ENCODE data around the gene SWSAP1.
"Not testable (repeated sequence)": the region's sequence is repeated elsewhere in the genome, so short reads cannot be mapped to it uniquely, and the experiment has no call there.

SWSAP1 gene

GRCh38 chr19:11378319-11379189, 4.1 kb downstream of the SWSAP1 start:
- DNase-seq (ENCODE audit: low spot score): no peak

- not testable (repeated sequence) for DNase-seq (ENCODE audit: low spot score)
Measured at GRCh38 chr19:11379269-11379845, 4.9 kb downstream of the SWSAP1 start.

- no peak for DNase-seq (ENCODE audit: low spot score)
Measured at GRCh38 chr19:11379857-11380350, 5.4 kb downstream of the SWSAP1 start.

GRCh38 chr19:11380653-11381537, 6.4 kb downstream of the SWSAP1 start:
- peak; percentile 97 for DNase-seq (ENCODE audit: low spot score)

DNA sequence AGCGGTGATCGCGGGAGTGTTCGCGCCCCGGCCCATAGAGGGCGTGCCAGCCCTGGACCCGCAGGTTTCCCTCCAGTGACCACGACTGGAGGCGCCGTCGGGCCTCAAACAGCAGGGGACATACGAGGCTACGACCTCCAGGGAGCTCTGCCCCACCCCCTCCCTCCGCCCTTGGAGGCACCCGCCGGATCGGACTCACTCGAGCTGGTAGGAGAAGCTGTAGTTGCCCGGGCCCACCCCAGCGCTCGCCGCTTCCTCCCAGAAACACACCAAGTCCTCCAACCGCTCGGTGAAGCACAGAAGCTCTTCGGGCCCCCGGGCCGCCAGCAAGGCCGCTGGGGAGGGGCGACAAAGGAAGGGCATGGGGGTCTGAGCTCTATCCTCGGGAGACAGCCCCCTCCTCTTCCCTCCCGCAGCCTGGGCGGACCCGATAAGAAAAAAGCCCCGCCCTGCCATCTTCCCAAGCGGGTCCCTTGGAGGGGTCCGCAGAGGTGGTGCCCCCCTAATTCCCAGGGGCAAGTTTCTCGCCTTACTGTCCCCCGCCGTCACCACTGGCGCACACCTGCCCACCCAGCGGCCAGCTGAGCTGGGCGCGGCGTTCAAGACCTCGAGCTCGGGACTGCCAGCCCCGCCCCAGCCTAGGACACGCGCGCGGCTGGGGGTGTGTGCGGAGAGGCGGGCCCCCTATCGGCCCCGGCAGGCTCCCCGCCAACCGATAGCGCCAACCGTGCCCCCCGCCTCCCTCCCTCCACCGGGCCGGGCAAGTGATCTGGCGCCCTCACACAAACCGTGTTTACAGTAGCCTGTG, 8.6 kb downstream of the SWSAP1 start:
- DNase-seq (ENCODE audit: low spot score): no peak

- no peak for DNase-seq (ENCODE audit: low spot score)
Measured at GRCh38 chr19:11383706-11384048, 9.2 kb downstream of the SWSAP1 start.

DNA sequence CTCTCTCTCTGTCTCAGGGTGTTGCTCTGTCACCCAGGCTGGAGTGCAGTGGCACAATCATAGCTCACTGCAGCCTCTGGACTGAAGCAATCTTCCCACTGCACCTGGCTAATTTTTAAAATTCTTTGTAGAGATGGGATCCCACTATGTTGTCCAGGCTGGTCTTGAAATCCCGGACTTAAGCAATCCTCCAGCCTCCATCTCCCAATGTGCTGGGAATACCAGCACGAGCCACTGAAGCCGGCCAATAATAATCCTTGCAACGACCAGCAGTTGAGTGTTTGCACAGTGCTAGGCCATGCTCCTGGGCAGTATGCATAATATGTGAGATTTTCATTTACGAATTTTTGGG, 10.3 kb downstream of the SWSAP1 start:
- no peak for DNase-seq (ENCODE audit: low spot score)

GRCh38 chr19:11387162-11388034, 12.9 kb downstream of the SWSAP1 start:
- no peak for DNase-seq (ENCODE audit: low spot score)

GRCh38 chr19:11390359-11390758, 15.9 kb downstream of the SWSAP1 start:
- DNase-seq (ENCODE audit: low spot score): no peak

GRCh38 chr19:11390933-11391680, 16.6 kb downstream of the SWSAP1 start:
- DNase-seq (ENCODE audit: low spot score): no peak

DNA sequence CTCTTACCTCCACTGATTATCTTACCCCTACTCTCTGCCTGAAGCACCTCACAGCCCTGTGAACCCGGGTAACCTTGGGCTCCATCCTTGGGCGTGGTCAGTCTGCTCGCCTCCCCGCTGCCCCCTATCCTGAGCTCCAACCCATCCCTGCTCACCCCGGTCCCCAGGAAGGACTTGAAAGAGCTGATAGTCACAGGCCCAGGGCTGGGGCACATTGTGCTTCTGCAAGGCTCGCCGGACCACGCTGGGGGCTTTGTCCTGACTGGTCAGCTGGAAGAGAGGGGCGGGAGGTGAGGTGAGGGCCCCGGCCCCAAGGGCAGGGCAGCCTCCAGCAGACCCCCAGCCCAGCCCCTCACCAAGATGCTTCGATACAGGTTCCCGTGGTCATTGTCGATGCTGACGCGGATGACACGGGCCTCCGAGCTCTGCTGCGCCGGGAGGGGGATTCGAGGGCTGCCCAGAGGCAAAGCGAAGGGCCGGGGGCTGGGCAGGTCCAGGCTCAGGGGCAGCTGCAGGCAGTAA, 22.7 kb downstream of the SWSAP1 start:
- DNase-seq (ENCODE audit: low spot score): no peak

- no peak for DNase-seq (ENCODE audit: low spot score)
Measured at GRCh38 chr19:11399667-11400066, 25.2 kb downstream of the SWSAP1 start.

GRCh38 chr19:11400798-11401197, 26.3 kb downstream of the SWSAP1 start:
- no peak for DNase-seq (ENCODE audit: low spot score)

- DNase-seq (ENCODE audit: low spot score): no peak
Measured at GRCh38 chr19:11401808-11402543, 27.5 kb downstream of the SWSAP1 start.

- DNase-seq (ENCODE audit: low spot score): no peak
Measured at GRCh38 chr19:11404588-11405222, 30.2 kb downstream of the SWSAP1 start.

DNA sequence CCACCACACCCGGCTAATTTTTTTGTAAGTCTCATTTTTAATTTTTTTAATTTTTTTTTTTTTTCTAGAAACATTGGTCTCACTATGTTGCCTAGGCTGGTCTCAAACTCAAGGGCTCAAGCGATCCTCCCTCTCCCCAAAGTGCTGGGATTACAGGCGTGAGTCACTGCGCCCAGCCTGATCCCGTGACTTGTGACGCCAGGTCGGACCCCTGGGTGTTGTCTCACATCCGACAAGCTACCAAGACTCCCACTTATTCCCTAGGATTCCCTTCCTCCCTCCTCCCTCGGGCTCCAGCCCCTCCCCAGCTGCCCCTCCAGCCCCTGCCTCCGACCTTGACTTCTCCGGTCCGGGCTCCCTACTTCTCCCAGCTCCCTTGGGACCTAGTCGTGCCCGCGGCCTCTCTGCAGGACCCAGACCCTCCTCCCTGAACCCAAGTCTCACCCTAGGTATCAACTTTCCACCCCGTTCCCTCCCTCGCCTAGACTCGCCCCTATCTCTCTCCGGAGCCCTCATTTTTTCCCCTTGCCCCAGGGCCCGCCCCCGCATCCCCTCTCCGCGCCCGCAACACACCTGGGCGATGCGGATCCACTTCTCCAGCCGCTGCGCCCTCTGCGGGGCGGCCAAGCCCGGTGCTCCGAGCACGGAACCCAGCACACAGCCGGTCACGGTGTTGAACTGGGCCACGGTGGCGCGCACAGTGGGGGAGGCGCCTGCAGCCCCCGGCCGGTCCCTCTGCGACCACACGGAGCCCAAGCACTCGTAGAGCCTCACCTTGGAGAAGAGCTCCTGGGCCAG, 31.6 kb downstream of the SWSAP1 start:
- no peak for DNase-seq (ENCODE audit: low spot score)

DNA sequence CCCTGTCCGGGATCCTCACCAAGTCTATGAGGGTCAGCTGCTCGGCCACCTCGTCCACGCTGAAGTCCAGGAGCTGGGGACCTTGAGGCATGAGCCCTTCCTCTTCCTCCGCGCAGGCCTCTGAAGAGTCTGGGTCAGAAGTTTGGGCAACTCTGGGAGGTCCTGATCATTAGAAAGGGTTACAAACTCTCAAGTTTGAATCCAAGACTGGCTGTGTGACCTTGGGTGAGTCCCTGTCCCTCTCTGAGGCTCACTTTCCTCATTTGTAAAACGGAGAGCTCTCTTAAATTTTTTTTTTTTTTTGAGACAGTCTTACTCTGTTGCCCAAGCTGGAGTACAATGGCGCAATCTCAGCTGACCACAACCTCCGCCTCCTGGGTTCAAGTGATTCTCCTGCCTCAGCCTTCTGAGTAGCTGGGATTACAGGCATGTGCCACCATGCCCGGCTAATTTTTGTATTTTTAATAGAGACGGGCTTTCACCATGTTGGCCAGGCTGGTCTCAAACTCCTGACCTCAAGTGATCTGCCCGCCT, 32.3 kb downstream of the SWSAP1 start:
- DNase-seq (ENCODE audit: low spot score): not testable (repeated sequence)

Data from pons (tissue), 1 donor.